Thoracic aorta endothelial cell (primary cell): ENCODE measurements around the gene XKR7. TPM values are rescaled to one million over a fixed set of nuclear protein-coding genes. Genes with fewer than 3 reads are reported as not detected.

Source experiments
- small RNA-seq: library from RNA; depleted of rRNA; stranded (forward); fragments of <200 nt; gene quantifications from one replicate; pipeline ENCODE3, GENCODE V24; 2012
- total RNA-seq: library from RNA; depleted of rRNA; stranded (reverse); fragments of >200 nt; gene quantifications from 2 replicates; pipeline ENCODE4 v1.2.3, GENCODE V29; 2012

Gene XKR7, protein sequence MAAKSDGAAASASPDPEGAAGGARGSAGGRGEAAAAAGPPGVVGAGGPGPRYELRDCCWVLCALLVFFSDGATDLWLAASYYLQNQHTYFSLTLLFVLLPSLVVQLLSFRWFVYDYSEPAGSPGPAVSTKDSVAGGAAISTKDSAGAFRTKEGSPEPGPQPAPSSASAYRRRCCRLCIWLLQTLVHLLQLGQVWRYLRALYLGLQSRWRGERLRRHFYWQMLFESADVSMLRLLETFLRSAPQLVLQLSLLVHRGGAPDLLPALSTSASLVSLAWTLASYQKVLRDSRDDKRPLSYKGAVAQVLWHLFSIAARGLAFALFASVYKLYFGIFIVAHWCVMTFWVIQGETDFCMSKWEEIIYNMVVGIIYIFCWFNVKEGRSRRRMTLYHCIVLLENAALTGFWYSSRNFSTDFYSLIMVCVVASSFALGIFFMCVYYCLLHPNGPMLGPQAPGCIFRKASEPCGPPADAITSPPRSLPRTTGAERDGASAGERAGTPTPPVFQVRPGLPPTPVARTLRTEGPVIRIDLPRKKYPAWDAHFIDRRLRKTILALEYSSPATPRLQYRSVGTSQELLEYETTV
- not detected in 2 replicates for total RNA-seq

DNA sequence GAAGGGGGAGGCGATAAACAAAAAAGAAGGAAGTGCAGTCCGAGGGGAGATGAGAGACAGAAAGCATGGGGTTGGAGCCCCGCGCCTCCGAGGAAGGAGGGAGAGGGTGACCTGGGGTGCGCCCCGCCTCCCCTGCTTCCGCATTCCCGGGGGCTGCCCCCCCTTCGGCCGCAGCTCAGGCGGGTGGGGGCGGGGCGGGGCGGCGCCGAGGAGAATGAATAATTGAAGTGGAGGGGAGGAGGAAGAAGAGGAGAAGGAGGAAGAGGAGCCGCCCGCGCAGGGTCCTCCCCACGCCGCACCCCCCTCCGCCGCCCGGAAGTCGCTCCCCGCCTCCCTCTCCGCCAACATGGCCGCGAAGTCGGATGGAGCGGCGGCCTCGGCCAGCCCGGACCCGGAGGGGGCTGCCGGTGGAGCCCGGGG lies at the start of gene XKR7:
Gene XKR7 (plus strand): TSS at position 322 of the 420 bp plus-strand sequence. CDS start 25 bp downstream, at position 347.

DNA sequence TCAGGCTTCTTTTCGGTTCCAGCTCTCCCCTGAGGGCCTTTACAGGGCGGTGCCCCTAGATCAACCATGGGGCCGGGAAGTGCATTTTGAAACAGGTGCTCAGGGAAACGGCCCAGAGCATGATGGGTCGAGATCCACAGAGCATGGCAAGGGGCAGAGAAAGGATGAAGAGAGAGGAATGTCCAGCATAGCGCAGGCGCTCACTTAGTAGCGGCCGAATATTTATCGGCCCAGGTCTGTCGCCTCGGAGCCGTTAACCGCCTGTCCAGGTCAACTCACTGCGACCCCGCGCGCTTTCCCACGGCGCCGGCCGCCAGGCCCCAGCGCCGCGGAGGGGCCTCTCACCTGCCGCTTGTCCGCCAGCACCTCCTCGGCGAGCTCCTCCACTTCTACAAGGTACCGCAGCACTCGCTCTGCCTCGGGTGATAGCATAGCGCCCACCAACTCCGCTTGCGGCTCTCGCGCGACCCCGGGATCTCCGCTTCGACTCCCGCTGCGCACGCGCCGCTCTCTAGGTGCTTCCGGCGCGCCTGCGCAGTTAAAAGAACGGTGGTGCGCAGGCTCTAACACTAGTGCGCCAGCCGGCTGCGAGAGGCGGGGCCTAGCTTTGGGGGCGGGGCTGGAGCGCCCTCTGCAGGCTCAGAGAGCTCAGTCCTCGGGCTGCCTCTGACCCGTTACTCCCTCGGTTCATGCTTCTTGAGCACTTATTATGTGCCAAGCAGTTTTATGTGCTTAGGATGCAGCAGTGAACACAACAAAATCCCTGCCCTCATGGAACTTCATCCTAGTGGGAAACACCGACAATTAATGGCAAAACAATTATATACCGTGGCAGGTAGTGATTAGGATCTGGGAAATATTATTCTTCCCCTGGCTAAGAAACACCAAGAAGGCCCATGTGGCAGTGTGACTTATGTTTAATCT lies 16.2 kb upstream of the XKR7 start, which contains the start of gene PDRG1:
Gene PDRG1 (minus strand): TSS at position 517 of the 924 bp plus-strand sequence. CDS start 85 bp downstream, at position 432.

DNA sequence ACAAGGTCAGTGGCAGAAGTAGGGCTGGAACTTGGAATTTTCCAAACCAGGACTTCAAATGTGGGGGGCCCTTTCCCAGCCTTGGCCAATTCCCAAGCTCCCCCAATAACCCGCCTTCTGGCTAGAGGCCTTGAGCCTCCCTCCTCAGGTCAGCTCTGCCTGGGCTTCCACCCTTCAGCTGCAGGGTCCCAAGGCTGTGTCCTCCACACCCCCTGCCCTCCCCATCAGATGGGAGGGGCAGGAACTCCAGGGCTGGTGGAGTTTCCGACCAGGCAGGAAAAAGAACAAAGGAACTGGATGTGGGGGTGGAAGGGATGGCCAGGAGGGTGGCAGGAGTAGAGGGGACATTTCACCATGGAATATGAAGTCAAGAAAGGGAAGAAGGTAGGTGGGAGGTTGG lies 42.1 kb downstream of the XKR7 start, which contains the start of gene CCM2L:
Gene CCM2L (plus strand): TSS at position 338 of the 400 bp plus-strand sequence. CDS start 17 bp downstream, at position 355.

DNA sequence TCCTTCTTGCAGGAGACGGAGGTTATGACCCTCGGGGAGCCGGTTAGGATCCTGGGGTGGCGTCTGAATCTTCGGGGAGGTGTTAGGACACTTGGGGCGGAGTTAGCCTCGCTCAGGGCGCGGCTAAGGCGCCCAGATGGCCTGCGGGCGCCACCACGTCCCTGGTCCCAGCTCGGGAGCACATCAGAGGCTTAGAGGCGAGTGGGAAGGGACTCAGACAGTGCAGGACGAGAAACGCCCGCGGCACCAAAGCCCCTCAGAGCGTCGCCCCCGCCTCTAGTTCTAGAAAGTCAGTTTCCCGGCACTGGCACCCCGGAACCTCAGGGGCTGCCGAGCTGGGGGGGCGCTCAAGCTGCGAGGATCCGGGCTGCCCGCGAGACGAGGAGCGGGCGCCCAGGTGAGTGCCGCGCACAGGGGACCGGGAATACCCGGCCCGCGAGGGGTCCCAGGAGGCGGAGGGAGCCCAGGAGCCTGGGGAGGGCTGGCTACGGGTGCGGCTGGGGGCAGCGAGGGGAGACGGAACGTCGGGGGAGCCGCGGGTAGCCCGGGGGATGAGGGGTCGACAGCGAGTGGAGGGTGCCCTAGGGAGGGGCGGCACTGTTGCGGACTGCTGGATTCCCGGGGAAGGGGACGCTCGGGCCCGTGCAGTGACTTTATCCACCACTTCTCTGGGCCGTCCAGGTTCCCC lies 84.3 kb downstream of the XKR7 start, which contains the start of gene HCK:
Gene HCK (plus strand): TSS at position 153 of the 688 bp plus-strand sequence.

Small RNAs within 50 kb of the gene (small RNA-seq; reads per million reads assigned to genes)
- gene RNA5SP481 (1.2 reads per million, percentile 27 among the genes with 10 or more reads in this experiment), gene RNA5SP482 (not detected)

Other genes with a start within 250 kb of the XKR7 start
- 172 and 212 TPM in 2 replicates for gene BCL2L1, start 245.3 kb upstream of the XKR7 start, total RNA-seq
- gene TPX2, start 228.9 kb upstream of the XKR7 start, total RNA-seq = 120 and 177 TPM in 2 replicates
- gene MYLK2, start 148.8 kb upstream of the XKR7 start, total RNA-seq = 0.29 and 0.40 TPM in 2 replicates
- not detected in 2 replicates for gene FOXS1, start 122.5 kb upstream of the XKR7 start, total RNA-seq
- 0.43 TPM in 1 of 2 replicates, not detected in the other for gene DUSP15, start 97.6 kb upstream of the XKR7 start, total RNA-seq
- gene TTLL9, start 97.5 kb upstream of the XKR7 start, total RNA-seq = not detected in 2 replicates
- 3.8 and 4.7 TPM in 2 replicates for gene PDRG1, start 16.1 kb upstream of the XKR7 start, total RNA-seq
- gene CCM2L, start 42.3 kb downstream of the XKR7 start, total RNA-seq = 5.5 and 10.0 TPM in 2 replicates
- gene HCK, start 84.1 kb downstream of the XKR7 start, total RNA-seq = not detected in 2 replicates
- 42.7 and 45.6 TPM in 2 replicates for gene TM9SF4, start 141.6 kb downstream of the XKR7 start, total RNA-seq
- gene PLAGL2, start 239.6 kb downstream of the XKR7 start, total RNA-seq = 5.5 and 6.5 TPM in 2 replicates
- gene POFUT1, start 239.7 kb downstream of the XKR7 start, total RNA-seq = 41.4 and 50.9 TPM in 2 replicates